GM19324 (cell line): ENCODE results near the gene TMIE.

Source experiments
- ATAC-seq: cut with Tn5 transposase; IDR thresholded peaks from one replicate; pipeline ENCODE4 v1.9.1; 2021; ENCODE audit warnings: mild to moderate bottlenecking, moderate library complexity; ENCODE audit not compliant: unreplicated experiment, low FRiP score

The TMIE gene

GRCh38 chr3:46706771-46707582 lies 5.8 kb downstream of the TMIE start:
- no peak for ATAC-seq

GRCh38 chr3:46707601-46708011 lies 6.4 kb downstream of the TMIE start:
- ATAC-seq: no peak

GRCh38 chr3:46708401-46709156 lies 7.4 kb downstream of the TMIE start:
- ATAC-seq: no peak

GRCh38 chr3:46709157-46709654 lies 8.0 kb downstream of the TMIE start:
- no peak for ATAC-seq

GRCh38 chr3:46709721-46710120 lies 8.5 kb downstream of the TMIE start:
- no peak for ATAC-seq

- ATAC-seq: no peak
Measured at GRCh38 chr3:46710229-46710628, 9.0 kb downstream of the TMIE start.

GRCh38 chr3:46710671-46711295 lies 9.6 kb downstream of the TMIE start:
- no peak for ATAC-seq

GRCh38 chr3:46711305-46711704 lies 10.1 kb downstream of the TMIE start:
- ATAC-seq: no peak

- ATAC-seq: no peak
Measured at GRCh38 chr3:46711760-46712159, 10.6 kb downstream of the TMIE start.

GRCh38 chr3:46712191-46713049 lies 11.2 kb downstream of the TMIE start:
- ATAC-seq: no peak

GRCh38 chr3:46713050-46713897 lies 12.1 kb downstream of the TMIE start:
- no peak for ATAC-seq

- ATAC-seq: no peak
Measured at GRCh38 chr3:46713898-46714552, 12.8 kb downstream of the TMIE start.

GRCh38 chr3:46714728-46715506 lies 13.7 kb downstream of the TMIE start:
- ATAC-seq: no peak

- no peak for ATAC-seq
Measured at GRCh38 chr3:46715507-46716175, 14.4 kb downstream of the TMIE start.

GRCh38 chr3:46716461-46717441 lies 15.6 kb downstream of the TMIE start:
- no peak for ATAC-seq

- ATAC-seq: no peak
Measured at GRCh38 chr3:46717447-46718231, 16.4 kb downstream of the TMIE start, which contains the start of gene PRSS50. Gene PRSS50, minus strand, starts transcription at chr3:46717869. Its CDS starts 45 bp downstream, at chr3:46717824.
